Endothelial cell of umbilical vein (primary cell): ENCODE data around the gene CTDSP1. TPM values are rescaled to one million over a fixed set of nuclear protein-coding genes. Genes with fewer than 3 reads are reported as not detected.

ENCODE experiments used
- BruUV-seq: library from RNA; stranded (reverse); fragments of 400-500 nt; replicated peaks from 2 replicates; lab custom pipeline; 2021; lab: Mats Ljungman, UMichigan
- CTCF ChIA-PET: fragments of 300-600, 350-600 bp; sonication (Branson Sonifier 250); formaldehyde crosslinking; loops from one replicate; lab custom pipeline; 2021; ENCODE audit warnings: antibody characterized with exemption, inconsistent platforms; lab: Charles Lee
- POLR2A ChIA-PET: fragments of 300-600, 350-600 bp; sonication (Branson Sonifier 250); formaldehyde crosslinking; loops from one replicate; lab custom pipeline; 2021; ENCODE audit warnings: antibody characterized with exemption, inconsistent platforms; lab: Charles Lee
- DNase-seq: peaks from one replicate; pipeline ENCODE4 v3.0.0-alpha.2; 2011; ENCODE audit warnings: low read depth, low spot score
- FAIRE-seq: peaks from 2 replicates; lab custom pipeline; 2011; peaks lifted over from hg19 to GRCh38; lab: Jason Lieb, UNC
- H2AFZ ChIP-seq: 2 replicates; pipeline ENCODE4 v1.6.0; 2012; ENCODE audit warnings: low read depth, low read length, control low read depth, inconsistent platforms
- H3K27ac ChIP-seq: 2 replicates; pipeline ENCODE4 v1.5.1; 2011; ENCODE audit warnings: low read depth, mild to moderate bottlenecking, control low read depth, low read length, moderate library complexity; ENCODE audit not compliant: insufficient read depth
- H3K27me3 ChIP-seq, 2 experiments: 2 replicates each; pipeline versions ENCODE4 v1.6.0 to v1.6.1; 2011; ENCODE audit warnings: low read length in 2 of 2, mixed read lengths in 1 of 2; ENCODE audit not compliant: control insufficient read depth in 2 of 2, insufficient read depth in 2 of 2
- H3K36me3 ChIP-seq, 2 experiments: 2 replicates in 1 of 2; 3 replicates in 1 of 2; pipeline ENCODE4 v1.5.1; 2011; ENCODE audit warnings: low read length in 2 of 2, mild to moderate bottlenecking in 1 of 2, moderate library complexity in 1 of 2; ENCODE audit not compliant: control insufficient read depth in 2 of 2, insufficient read depth in 2 of 2; ENCODE audit errors: extremely low read depth in 1 of 2
- H3K4me1 ChIP-seq: 3 replicates; pipeline ENCODE4 v1.5.1; 2011; ENCODE audit warnings: mild to moderate bottlenecking, low read length; ENCODE audit not compliant: control insufficient read depth, insufficient read depth; ENCODE audit errors: extremely low read depth
- H3K4me2 ChIP-seq: 2 replicates; pipeline ENCODE4 v1.6.1; 2011; ENCODE audit warnings: low read length, control low read depth, mixed read lengths; ENCODE audit not compliant: insufficient read depth
- H3K4me3 ChIP-seq, 3 experiments: fragments of 200-600 bp in 1 of 3; sonication (generic), shearing (Covaris generic) in 1 of 3; replicated peaks in 1 of 3; 2 replicates each; pipeline ENCODE4 v1.5.1; 2011 to 2016; ENCODE audit warnings: control low read depth in 3 of 3, low read length in 3 of 3, mild to moderate bottlenecking in 2 of 3, inconsistent platforms in 1 of 3, low read depth in 1 of 3, moderate library complexity in 1 of 3; ENCODE audit not compliant: insufficient read depth in 1 of 3
- H3K79me2 ChIP-seq: 2 replicates; pipeline ENCODE4 v1.6.0; 2012; ENCODE audit warnings: low read length, inconsistent platforms; ENCODE audit not compliant: control insufficient read depth, insufficient read depth
- H3K9ac ChIP-seq: replicated peaks from 2 replicates; pipeline ENCODE3; 2011; ENCODE audit warnings: low read length, control low read depth; ENCODE audit not compliant: insufficient read depth; ENCODE audit errors: extremely low read depth
- H3K9me1 ChIP-seq: replicated peaks from 3 replicates; pipeline ENCODE4 v1.6.0; 2011; ENCODE audit warnings: mild to moderate bottlenecking, low read length; ENCODE audit not compliant: control insufficient read depth, insufficient read depth; ENCODE audit errors: extremely low read depth
- H3K9me3 ChIP-seq: replicated peaks from 2 replicates; pipeline ENCODE4 v1.5.1; 2012; ENCODE audit warnings: low read length, inconsistent platforms; ENCODE audit not compliant: control insufficient read depth, insufficient read depth
- H4K20me1 ChIP-seq: replicated peaks from 2 replicates; pipeline ENCODE3; 2011; ENCODE audit warnings: mild to moderate bottlenecking, low read length; ENCODE audit not compliant: control insufficient read depth, insufficient read depth; ENCODE audit errors: extremely low read depth
- EZH2 ChIP-seq: IDR thresholded peaks from 2 replicates; pipeline ENCODE4 v1.6.1; 2012; ENCODE audit warnings: borderline replicate concordance, low read depth, mild to moderate bottlenecking, moderate library complexity, low read length, inconsistent platforms; ENCODE audit not compliant: severe bottlenecking
- FOS ChIP-seq: IDR thresholded peaks from 2 replicates; pipeline ENCODE4 v1.6.1; 2011; ENCODE audit warnings: mild to moderate bottlenecking, low read length, moderate library complexity, borderline replicate concordance; ENCODE audit not compliant: insufficient read depth
- GATA2 ChIP-seq: IDR thresholded peaks from 2 replicates; pipeline ENCODE4 v1.7.0; 2011; ENCODE audit warnings: low read depth, mild to moderate bottlenecking, moderate library complexity, mixed read lengths, low read length; ENCODE audit not compliant: insufficient read length, insufficient read depth
- JUN ChIP-seq: IDR thresholded peaks from 2 replicates; pipeline ENCODE4 v1.6.1; 2011; ENCODE audit warnings: borderline replicate concordance, low read depth; ENCODE audit not compliant: insufficient read length, insufficient read depth
- MYC ChIP-seq: IDR thresholded peaks from one replicate; pipeline ENCODE4 v1.6.1; 2011; ENCODE audit warnings: mild to moderate bottlenecking, low read depth, low read length
- POLR2A ChIP-seq: IDR thresholded peaks from 2 replicates; pipeline ENCODE4 v1.6.1; 2012; ENCODE audit warnings: low read depth, mild to moderate bottlenecking, control low read depth, low read length
- POLR2AphosphoS5 ChIP-seq: IDR thresholded peaks from 2 replicates; pipeline ENCODE4 v1.6.1; 2012; ENCODE audit warnings: low read depth, mild to moderate bottlenecking, control low read depth, low read length, moderate library complexity; ENCODE audit not compliant: insufficient read depth
- dilution Hi-C: fragments of 300-500 bp; cut with MboI; formaldehyde crosslinking; loops from one replicate; pipeline ENCODE4 v1.15.0; 2019; ENCODE audit warnings: low sequenced_read_pairs; ENCODE audit not compliant: extremely low pct_ligation_motif_present
- intact Hi-C: fragments of 100-400 bp; cut with micrococcal nuclease; formaldehyde crosslinking; loops from one replicate; pipeline ENCODE4 v1.10.0; 2022
- polyA plus RNA-seq, 4 experiments: library from polyadenylated mRNA; depleted of rRNA in 3 of 4; stranded (reverse) in 3 of 4; unstranded in 1 of 4; fragments of >200 nt; gene quantifications; 2 replicates each; pipeline versions ENCODE4 v1.2.1 to v1.2.3, GENCODE V29; 2011 to 2012; ENCODE audit warnings: missing spikeins in 1 of 4
- total RNA-seq: library from RNA; stranded (reverse); gene quantifications from 2 replicates; pipeline ENCODE4 v1.2.3, GENCODE V29; 2021
- TF ChIP-seq, protein P1 (sequence below): IDR thresholded peaks from 2 replicates; pipeline ENCODE4 v1.6.1; 2011; ENCODE audit not compliant: insufficient read depth, insufficient read length
- TF ChIP-seq, protein P2 (sequence below), 2 donors: IDR thresholded peaks; 1 replicate in 1 of 2; 2 replicates in 1 of 2; pipeline ENCODE4 v1.5.1; 2011; ENCODE audit warnings: low read length in 2 of 2, mild to moderate bottlenecking in 2 of 2, moderate library complexity in 2 of 2, control low read depth in 1 of 2, inconsistent platforms in 1 of 2, low read depth in 1 of 2; ENCODE audit not compliant: insufficient read depth in 1 of 2; ENCODE audit errors: extremely low read depth in 1 of 2

Gene CTDSP1
- total and polyA plus RNA-seq, 2 donors (not counting 3 experiments of a cell fraction or from before 2014, with no cell fraction given) = 86.1 to 112 TPM

DNA sequence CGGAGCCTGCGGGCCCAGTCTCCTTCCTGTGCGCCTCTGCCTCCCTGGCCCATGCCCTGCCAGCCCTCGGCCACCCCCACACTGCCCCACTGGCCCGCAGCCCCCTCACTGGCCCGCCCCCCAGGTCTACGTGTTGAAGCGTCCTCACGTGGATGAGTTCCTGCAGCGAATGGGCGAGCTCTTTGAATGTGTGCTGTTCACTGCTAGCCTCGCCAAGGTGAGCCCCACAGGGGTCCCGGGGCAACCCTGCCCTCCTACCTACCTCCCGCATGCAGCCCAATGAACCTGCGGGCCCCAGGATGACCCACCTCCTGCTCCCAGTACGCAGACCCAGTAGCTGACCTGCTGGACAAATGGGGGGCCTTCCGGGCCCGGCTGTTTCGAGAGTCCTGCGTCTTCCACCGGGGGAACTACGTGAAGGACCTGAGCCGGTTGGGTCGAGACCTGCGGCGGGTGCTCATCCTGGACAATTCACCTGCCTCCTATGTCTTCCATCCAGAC lies 3.3 kb downstream of the CTDSP1 start:
- H3K9me3 ChIP-seq = no peaks in the 10 kb centered on the region
- H3K27me3 ChIP-seq = no peaks in the 10 kb centered on the region
- peaks cover 0 to 24% of the 10 kb centered on the region in 2 experiments for H3K36me3 ChIP-seq
- dilution Hi-C loops (no loop called here), intact Hi-C loops (no loop called here)
- no peak overlapping the region for H3K4me2 ChIP-seq
- POLR2A ChIA-PET = no interaction called here
- CTCF ChIA-PET = no interaction called here
- no peaks in the 10 kb centered on the region for H4K20me1 ChIP-seq
- no peak for FAIRE-seq
- H3K27ac ChIP-seq = no peak overlapping the region
- peaks cover 32% of the 10 kb centered on the region for H3K4me1 ChIP-seq
- no peak overlapping the region for H3K9ac ChIP-seq
- BruUV-seq = no TSS peak
- no peak for TF ChIP-seq POLR2AphosphoS5
- H3K9me1 ChIP-seq = no peaks in the 10 kb centered on the region
- H3K4me3 ChIP-seq = no peak overlapping the region
- no peak for DNase-seq
- no peak overlapping the region for H2AFZ ChIP-seq
- H3K79me2 ChIP-seq = peaks cover 21% of the 10 kb centered on the region

DNA sequence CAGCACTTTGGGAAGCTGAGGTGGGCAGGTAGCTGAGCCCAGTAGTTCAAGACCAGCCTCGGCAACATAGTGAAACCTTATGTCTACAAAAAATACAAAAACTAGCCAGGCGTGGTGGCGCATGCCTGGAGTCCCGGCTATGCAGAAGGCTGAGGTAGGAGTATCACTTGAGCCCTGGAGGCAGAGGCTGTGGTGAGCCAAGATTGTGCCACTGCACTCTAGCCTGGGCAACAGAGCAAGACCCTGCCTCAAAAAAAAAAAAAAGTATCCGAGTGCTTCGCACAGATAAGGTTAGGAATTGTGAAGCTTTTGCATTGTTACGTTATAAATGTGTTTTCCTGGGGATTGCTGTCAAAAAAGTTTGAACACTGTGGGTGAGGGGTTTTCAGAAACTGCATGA lies 4.1 kb downstream of the CTDSP1 start:
- POLR2A ChIA-PET = no interaction called here
- Histone ChIP-seq H3K9ac (no peak overlapping the region), H3K9me3 (no peaks in the 10 kb centered on the region), H3K4me1 (peaks cover 27% of the 10 kb centered on the region), H3K36me3 (peaks cover 0 to 24% of the 10 kb centered on the region in 2 experiments), H2AFZ (no peak overlapping the region), H3K4me3 (no peak overlapping the region), H3K27ac (no peak overlapping the region), H4K20me1 (no peaks in the 10 kb centered on the region), H3K27me3 (no peaks in the 10 kb centered on the region), H3K79me2 (peaks cover 21% of the 10 kb centered on the region), H3K9me1 (no peaks in the 10 kb centered on the region), H3K4me2 (no peak overlapping the region)
- FAIRE-seq = no peak
- TF ChIP-seq MYC (no peak), FOS (no peak), GATA2 (no peak), POLR2A (no peak), JUN (no peak), EZH2 (no peak), POLR2AphosphoS5 (no peak)
- TF ChIP-seq, protein P1, sequence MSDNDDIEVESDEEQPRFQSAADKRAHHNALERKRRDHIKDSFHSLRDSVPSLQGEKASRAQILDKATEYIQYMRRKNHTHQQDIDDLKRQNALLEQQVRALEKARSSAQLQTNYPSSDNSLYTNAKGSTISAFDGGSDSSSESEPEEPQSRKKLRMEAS = no peak
- TF ChIP-seq, protein P2, sequence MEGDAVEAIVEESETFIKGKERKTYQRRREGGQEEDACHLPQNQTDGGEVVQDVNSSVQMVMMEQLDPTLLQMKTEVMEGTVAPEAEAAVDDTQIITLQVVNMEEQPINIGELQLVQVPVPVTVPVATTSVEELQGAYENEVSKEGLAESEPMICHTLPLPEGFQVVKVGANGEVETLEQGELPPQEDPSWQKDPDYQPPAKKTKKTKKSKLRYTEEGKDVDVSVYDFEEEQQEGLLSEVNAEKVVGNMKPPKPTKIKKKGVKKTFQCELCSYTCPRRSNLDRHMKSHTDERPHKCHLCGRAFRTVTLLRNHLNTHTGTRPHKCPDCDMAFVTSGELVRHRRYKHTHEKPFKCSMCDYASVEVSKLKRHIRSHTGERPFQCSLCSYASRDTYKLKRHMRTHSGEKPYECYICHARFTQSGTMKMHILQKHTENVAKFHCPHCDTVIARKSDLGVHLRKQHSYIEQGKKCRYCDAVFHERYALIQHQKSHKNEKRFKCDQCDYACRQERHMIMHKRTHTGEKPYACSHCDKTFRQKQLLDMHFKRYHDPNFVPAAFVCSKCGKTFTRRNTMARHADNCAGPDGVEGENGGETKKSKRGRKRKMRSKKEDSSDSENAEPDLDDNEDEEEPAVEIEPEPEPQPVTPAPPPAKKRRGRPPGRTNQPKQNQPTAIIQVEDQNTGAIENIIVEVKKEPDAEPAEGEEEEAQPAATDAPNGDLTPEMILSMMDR (IDR thresholded peaks at IDR 0.05; ENCODE audit: extremely low read depth in 1 of 2, insufficient read depth in 1 of 2, low read depth in 1 of 2, low read length in 2 of 2) = no peak
- no TSS peak for BruUV-seq
- intact Hi-C loops = no loop called here
- DNase-seq = no peak
- dilution Hi-C loops = no loop called here
- CTCF ChIA-PET = interaction anchor here (3.9 kb wide), 1 partner anchor 8 kb away, joined by 14 read pairs; no protein-coding TSS in a partner anchor
